ENCODE data around the gene MOB3C.

Gene MOB3C

DNA sequence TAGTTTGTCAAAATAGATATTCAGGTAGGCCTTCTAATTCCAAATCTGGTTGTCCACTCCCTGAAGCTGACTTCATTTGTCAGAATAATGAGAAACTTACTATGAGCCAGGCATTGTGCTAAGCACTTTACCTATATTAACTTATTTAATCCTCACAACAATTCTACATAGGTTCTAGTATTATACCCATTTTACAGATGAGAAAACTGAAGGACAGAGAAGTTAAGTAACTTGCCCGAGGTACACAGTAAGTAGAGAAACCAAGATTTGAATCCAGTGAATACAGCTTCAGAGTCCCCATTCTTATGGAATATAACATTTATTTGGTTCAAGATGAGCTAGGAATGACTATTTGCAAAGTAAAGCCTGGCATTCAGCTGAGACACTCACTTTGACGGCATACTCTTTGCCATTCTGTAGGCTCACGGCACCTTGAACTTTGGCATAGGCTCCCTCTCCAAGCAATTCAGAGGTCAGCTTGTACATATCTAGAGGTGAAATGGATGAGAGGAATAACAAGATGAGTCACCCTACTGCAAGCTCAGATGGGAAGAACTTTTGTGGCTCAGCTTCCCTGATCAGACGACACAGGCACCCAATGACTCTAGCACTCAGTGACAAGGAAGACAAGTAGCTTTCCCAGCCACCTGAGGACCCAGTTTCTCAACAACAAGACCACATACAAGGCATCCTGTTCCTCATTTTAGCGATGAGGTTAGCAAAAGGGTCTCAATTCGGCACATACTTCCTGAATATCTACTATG is 36.3 kb downstream of the MOB3C start:
- in situ Hi-C loops (cut with MboI; ENCODE audit: low sequenced_read_pairs), result no loop called here

DNA sequence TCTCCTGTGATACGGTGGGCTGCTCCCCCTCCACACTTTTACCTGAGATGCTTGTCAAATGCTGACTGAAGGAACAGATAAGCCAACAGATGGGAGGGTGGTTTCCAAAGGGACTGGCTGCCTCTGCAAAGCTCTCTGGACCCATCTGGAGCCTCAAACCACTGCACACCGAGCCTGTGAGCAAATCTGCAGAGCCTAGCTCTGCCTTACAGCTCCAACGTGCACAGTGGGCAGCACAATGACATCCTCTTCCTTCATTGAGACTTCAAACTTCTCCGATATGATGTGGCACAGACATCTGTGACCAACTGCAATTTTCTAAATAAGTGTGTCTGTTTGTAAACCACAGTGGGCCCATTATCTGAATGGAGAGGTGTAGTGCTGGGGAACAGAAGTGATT is 38.9 kb downstream of the MOB3C start:
- in situ Hi-C loops (cut with MboI; ENCODE audit: low sequenced_read_pairs), result no loop called here

DNA sequence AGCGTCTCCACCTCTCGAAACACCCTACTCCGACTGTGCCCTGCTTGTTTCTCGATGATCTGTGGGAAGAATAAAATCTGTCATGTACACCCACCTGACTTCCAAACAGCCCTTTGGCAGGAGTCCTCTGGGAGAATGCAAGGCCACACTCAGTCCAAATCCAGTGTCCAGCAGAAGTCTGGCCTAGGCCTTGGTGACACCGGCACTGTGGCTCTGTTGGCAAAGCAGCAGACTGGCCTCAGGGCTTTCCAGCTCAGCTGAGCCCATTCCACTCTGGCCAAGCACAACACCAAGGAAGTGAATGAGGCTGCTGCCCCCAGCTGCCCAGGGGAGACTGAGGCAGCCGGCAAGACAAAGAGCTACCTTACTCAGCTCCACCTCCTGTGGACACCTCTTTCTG is 40.0 kb downstream of the MOB3C start:
- in situ Hi-C loops (cut with MboI; ENCODE audit: low sequenced_read_pairs), result no loop called here

DNA sequence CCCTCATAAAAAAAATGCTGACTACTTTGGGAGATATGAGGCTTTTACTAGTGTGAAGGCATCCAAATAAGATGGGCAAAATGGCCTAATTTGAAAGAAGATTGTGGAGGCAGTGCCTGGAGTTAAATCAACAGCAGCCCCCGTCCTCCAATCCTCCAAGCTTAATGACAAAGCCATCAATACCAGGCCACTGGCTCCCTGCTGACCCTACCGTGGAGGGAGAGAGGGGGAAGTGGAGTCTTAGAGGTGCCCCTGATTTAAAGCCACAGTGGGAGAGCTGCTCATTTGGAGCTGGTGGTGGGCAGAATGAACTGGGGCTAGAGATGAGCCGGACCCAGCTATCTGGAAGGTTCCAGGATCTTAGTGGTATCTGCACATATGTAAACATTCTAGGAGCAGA is 40.8 kb downstream of the MOB3C start:
- in situ Hi-C loops (cut with MboI; ENCODE audit: low sequenced_read_pairs), result no loop called here

DNA sequence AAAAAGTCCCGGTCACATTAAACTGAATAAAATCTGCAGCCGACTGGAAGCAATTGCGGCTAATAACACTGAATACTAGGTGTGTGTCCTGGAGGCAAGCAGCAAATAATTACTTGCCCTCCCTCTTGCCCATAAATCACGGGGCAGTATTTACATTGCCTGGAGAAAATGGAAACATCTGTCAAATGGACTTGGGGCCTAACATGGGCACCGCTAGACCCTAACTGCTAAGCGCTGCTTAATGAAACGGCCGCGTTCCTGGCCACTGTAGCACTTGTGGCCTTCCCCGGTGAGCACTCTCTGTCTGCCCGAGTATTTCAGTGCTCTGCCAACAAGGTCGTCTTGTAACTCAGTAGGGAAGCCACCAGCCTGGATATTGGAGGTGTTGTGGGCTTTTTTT is 41.3 kb downstream of the MOB3C start:
- in situ Hi-C loops (cut with MboI; ENCODE audit: low sequenced_read_pairs), result no loop called here

DNA sequence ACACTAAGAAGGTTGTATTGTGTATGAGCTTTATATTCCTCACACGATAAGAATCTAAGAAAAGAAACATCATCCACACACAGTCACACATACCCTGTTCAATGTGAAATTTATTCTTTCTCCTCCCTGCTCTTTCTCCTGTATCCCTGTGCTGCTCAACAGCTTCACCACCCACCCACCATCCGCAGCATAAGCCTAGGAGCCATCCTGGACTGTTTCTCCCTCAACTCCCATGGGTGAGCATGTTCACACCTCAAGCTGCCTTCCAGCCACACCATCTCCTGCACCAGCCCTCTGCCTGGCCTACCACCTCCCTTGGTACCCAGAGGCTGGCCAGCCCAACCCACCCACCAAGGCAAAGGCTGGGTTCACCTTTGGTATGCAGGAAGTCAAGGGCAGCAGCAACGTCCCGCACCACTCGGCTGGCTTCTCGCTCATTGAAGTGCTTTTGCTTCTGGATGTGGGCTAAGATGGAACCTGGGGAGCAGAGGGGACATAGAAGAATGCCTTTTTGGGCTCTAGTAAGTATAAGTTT is 44.9 kb downstream of the MOB3C start:
- in situ Hi-C loops (cut with MboI; ENCODE audit: low sequenced_read_pairs), result no loop called here

DNA sequence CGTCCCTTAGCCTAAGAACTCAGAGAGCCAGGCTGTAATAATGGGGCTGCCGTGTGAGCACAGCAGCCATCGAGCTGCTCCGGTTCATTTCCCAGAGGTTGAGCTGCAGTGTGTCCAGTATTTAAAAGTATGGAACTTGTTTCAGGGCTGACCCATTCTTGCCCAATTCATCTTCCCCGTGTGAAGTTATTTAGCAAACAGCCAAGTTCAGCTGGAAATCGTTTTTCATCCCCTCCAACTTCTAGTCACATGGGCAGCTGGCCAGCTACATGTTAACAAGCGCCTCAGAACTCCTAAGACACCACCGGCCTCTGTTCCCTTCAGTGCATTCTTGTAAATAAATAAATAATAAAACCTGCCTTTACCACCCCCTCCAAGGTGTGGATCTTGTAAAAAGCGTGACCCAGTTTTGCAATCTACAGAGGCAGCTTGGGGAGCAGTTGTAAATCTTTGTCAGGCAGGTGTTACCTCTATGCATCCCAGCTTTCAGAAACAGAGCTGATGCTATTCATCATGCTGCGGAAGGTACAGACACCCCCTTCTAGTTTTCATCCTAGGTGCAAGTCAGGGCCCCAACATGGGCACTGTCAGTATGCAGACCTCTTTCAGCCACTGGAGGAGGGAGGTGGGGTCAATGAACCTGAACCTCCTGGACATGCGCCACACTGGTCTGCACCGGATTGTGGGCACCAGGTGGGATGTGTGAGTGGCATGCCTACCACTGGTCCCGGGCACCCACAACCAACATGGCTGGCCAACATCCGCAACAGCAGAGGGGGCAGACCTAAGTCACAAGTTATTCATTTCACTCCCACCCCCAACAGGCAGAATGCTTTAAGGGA is 46.5 kb downstream of the MOB3C start:
- in situ Hi-C loops (cut with MboI; ENCODE audit: low sequenced_read_pairs), result no loop called here

DNA sequence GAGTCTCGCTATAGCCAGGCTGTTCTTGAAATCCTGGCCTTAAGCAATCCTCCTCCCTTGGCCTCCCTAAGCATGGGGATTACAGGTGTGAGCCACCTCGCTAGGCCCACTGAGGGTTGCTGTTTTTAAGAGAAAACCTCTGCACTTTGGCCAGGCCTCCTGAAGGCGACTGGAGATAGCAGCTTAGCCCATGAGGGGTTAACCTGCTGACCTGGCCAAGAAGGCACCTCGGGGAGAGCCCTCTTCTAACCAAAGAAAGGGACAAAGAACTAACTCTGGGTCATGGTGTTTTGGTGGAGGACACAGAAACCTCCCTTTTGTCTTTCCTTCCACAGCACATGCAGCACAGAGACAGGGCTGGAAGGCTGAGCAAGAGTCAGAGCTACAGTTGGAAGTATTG is 47.5 kb downstream of the MOB3C start:
- in situ Hi-C loops (cut with MboI; ENCODE audit: low sequenced_read_pairs), result no loop called here

DNA sequence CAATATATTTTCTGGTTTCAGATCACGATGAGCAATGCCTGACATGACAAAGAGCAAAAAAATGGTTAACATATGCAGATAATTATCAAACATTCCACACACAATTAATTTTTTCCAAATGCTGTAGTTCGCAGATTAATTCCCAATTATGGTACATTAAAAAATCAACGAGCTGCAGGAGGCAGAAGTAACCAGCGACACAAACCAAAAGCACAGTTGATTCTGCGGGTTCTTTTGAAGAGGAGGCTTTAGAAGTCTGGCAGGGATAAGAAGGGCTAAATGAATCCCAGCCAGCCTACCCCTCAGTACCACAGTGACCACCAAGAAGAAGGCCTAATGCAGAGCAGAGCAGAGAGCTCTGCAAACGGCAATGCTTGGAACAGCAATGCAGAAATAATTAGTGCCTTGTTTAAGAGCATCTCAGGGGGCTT is 48.1 kb downstream of the MOB3C start:
- in situ Hi-C loops (cut with MboI; ENCODE audit: low sequenced_read_pairs), result no loop called here

DNA sequence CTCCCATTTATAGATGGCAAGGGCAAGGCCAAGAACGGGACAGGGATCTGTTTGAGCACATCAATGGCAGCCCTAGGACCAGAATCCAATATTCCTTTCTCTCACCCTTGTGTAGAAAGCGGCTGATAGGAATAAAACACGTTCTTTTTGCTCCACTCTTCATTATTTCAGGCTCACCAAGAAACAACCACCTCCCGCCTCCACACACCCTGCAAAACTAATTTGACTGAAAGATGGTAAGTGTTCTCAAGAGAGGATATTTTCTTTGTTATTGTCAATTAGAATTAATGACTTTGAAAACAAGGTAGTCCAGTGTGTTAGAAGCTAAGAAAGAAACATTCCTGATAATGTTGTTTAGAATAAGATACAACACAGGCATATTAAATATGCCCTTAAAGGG is 53.3 kb downstream of the MOB3C start:
- in situ Hi-C loops (cut with MboI; ENCODE audit: low sequenced_read_pairs), result no loop called here

DNA sequence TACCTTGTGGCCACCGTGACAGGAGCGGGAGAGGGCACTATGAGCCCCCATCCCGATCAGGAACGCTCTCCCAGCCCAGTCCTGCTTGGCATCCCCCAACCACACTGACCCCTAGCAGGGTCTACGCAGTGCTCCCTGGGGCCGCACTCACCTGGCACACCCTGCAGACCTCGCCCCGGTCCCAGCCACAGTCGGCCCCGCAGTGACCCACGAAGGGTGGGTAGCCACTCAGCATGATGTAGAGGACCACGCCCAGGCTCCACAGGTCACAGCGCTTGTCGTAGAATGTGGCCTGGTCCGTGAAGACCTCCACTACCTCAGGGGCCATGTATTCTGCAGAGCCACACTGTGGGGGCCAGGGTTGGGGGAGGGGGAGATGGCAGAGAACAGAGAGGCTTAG is 54.1 kb downstream of the MOB3C start:
- in situ Hi-C loops (cut with MboI; ENCODE audit: low sequenced_read_pairs), result no loop called here

DNA sequence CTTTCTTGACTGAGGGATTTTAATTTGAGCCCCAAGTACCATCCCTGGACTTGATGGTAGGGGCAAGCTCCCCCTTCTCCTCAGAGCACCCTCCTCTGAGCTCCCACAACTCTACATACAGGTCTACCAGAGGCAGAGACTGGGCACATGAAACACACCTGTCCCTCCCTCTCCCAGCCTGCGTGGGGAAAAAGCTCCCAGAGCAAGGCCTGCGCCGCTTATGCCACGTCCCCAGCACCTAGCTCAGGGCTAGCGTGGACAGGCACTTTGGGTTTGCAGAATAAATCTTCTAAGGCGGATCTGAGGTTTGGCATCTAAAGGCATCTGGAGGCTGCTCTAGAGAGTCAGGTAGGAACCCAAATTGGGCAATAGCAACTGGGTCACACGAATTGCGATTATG is 57.6 kb downstream of the MOB3C start:
- in situ Hi-C loops (cut with MboI; ENCODE audit: low sequenced_read_pairs), result no loop called here

DNA sequence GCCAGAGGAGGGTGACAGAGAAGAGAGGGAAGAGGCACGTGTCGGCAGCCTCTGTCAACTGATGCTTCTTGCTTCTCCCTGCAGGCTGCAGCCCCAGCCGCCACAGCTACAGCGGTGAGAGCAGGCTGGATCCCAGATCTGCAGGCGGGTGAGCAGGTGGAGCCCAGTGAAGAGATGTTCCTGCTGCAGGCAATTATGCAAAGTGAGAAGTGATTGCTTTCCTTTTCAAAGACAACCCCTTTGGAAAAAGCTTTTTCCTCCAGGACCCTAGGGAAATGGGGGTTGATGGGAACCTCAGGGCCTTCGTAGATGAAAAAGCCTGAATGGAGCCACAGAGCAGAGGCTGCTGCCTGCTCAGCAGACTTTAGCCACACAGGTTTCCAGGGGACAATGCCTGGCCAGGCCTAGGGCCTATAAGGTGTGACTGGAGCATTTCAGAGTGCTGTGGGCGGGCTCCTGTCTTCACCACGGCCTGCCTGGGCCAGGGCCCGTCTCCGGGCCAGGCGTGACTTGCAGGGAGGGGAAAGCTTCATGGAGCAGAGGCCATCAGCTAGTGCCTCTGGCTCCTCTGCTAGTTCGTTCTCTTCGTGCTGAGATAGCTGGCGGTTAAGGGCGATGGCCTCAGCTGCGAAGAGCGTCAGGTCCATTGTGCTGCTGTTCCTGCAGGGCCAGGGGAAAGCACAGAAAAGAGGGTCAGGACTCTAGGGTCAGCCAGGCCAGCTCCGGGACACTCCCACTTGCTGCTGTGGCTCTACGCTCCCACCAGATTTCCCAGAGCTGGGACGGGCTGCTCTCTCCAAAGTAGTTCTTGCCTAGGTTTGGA is 58.3 kb downstream of the MOB3C start:
- in situ Hi-C loops (cut with MboI; ENCODE audit: low sequenced_read_pairs), result no loop called here

Data from HL-60/S4 (cell line).